Mononuclear cell (primary cell): ENCODE data around the gene DLD. TPM values are rescaled to one million over a fixed set of nuclear protein-coding genes. Genes with fewer than 3 reads are reported as not detected.
"Not testable (repeated sequence)": the region's sequence is repeated elsewhere in the genome, so short reads cannot be mapped to it uniquely, and the experiment has no call there.

ENCODE experiments used
- H3K27me3 ChIP-seq: 2 replicates; pipeline ENCODE4 v1.6.0; 2011; ENCODE audit warnings: low read length, control low read depth; ENCODE audit not compliant: insufficient read depth
- H3K4me1 ChIP-seq: 2 replicates; pipeline ENCODE4 v1.5.1; 2011; ENCODE audit warnings: mild to moderate bottlenecking, low read length, control low read depth; ENCODE audit not compliant: insufficient read depth
- H3K4me3 ChIP-seq: 2 replicates; pipeline ENCODE4 v1.5.1; 2011; ENCODE audit warnings: mild to moderate bottlenecking, low read length, moderate library complexity
- H3K9me3 ChIP-seq: 2 replicates; pipeline ENCODE4 v1.5.1; 2011; ENCODE audit warnings: low read depth, mild to moderate bottlenecking, control low read depth, low read length
- total RNA-seq: library from RNA; depleted of rRNA; stranded (reverse); fragments of >200 nt; gene quantifications from one replicate; pipeline ENCODE4 v1.2.3, GENCODE V29; 2012

DLD gene
- total RNA-seq, 1 donor = 118 TPM

GRCh38 chr7:107889992-107890391 is 991 bp upstream of the DLD start:
- Histone ChIP-seq H3K9me3 (no peaks in the 10 kb centered on the region), H3K27me3 (peaks cover 3% of the 10 kb centered on the region), H3K4me3 (no peak overlapping the region), H3K4me1 (peaks cover 27% of the 10 kb centered on the region)

DNA sequence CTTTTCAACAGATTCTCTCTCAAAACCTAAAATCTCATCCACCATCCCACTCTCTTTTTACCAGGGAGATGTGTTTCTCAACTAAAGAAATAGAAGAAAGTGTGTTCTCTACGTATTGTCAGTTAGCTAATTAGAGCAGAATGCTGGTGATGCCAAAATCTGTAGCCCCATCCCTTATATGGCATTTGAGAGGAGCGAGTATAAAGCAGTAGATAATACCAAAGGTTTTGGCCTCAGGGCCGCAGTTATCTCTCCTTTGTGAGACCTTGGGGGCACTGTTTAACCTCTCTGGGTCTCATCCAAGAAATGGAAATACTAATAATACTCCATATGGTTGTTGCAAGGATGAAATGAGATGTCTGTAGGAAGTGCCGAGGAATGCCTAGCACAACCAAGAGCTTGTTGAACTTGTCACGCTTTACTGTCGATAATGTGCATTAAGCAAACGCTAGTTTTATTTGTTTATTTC is 456 bp upstream of the DLD start:
- Histone ChIP-seq H3K4me3 (peak overlapping the region; percentile 66), H3K4me1 (peaks cover 27% of the 10 kb centered on the region), H3K9me3 (no peaks in the 10 kb centered on the region), H3K27me3 (peaks cover under 1% of the 10 kb centered on the region)

- no peaks in the 10 kb centered on the region for H3K27me3 ChIP-seq
- peak overlapping the region; percentile 66 for H3K4me3 ChIP-seq
- H3K9me3 ChIP-seq = no peaks in the 10 kb centered on the region
- peaks cover 32% of the 10 kb centered on the region for H3K4me1 ChIP-seq
Measured at GRCh38 chr7:107891636-107892366, 818 bp downstream of the DLD start.

GRCh38 chr7:107892367-107892741 is 1.4 kb downstream of the DLD start:
- not testable (repeated sequence) for H3K27me3 ChIP-seq
- Histone ChIP-seq H3K4me3 (peak overlapping the region; percentile 66), H3K4me1 (peaks cover 32% of the 10 kb centered on the region)

DNA sequence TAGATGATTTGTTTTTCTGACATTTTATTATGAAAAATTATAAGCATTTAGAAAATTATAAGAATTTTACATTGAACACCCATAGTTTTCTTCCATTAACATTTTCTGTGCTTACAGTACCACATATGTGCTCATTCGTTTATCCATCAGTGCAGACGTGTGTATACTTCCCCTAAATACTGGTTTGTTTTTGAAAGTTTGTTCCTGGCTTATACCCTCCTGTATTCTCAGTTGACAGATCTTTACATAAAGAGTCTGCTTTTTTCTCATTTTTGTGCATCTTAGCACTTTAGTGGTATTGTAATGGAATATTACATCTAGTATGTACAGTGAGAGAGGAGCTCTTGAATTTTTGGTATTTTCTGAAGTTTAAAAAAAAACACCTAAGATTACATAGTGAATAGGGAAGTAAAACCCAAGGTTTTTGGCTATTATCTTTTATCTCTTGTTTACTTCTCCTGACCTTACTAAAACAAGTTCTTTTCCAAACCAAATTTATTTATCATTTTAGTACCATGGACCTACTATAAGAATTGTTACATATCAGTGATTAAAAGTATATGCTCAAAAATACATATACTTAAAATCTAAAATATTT is 8.1 kb downstream of the DLD start:
- Histone ChIP-seq H3K27me3 (no peaks in the 10 kb centered on the region), H3K9me3 (no peaks in the 10 kb centered on the region), H3K4me3 (no peak overlapping the region), H3K4me1 (peaks cover 10% of the 10 kb centered on the region)

More at GRCh38 chr7:107892367-107892741, 1.4 kb downstream of the DLD start:
- not testable (repeated sequence) for H3K9me3 ChIP-seq

DNA sequence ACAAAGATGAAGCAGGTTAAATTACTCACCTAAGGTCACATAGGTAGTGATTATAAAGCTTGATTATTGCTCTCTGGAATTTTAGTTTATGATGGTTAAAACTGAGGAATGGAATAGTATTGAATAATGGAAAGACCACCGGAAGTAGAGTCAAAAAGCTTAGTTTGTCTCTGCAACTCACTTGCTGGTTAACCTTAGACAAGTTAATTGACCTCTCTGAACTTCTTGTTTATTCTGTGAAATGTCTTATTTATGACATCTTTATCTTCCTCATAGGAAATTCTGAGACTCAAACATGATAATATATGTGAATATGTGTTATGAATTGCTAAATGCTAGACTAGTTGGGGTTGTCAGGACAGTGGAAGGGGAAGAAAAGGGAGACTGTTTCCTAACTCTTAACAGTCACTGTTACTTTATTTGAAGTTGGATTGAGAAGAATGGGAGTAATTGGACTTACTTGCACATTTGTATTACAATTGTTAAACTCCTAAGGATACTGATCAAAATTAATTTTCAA is 9.6 kb downstream of the DLD start:
- Histone ChIP-seq H3K4me1 (peaks cover 10% of the 10 kb centered on the region), H3K9me3 (no peaks in the 10 kb centered on the region), H3K27me3 (no peaks in the 10 kb centered on the region), H3K4me3 (no peak overlapping the region)

DNA sequence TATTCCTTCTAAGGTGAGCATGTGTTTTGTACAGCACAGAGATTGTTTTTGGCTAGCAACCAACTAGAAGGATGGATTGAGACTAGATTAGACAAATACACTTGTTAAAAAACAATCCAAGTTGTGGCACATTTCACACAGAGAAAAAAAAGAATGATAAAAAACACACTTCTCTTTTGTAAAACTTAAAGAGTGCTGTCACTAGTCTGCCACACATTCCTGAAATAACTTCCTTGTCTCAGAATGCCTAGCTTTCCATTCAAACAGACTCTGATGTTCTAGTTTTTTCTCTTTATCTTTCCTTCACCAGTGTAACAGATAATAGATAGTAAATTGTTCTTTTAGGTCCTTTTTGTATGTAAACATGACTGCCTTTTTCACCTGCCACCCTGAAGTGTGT is 11.4 kb downstream of the DLD start:
- H3K27me3 ChIP-seq = no peaks in the 10 kb centered on the region
- H3K9me3 ChIP-seq = no peaks in the 10 kb centered on the region
- peaks cover 15% of the 10 kb centered on the region for H3K4me1 ChIP-seq
- H3K4me3 ChIP-seq = no peak overlapping the region

DNA sequence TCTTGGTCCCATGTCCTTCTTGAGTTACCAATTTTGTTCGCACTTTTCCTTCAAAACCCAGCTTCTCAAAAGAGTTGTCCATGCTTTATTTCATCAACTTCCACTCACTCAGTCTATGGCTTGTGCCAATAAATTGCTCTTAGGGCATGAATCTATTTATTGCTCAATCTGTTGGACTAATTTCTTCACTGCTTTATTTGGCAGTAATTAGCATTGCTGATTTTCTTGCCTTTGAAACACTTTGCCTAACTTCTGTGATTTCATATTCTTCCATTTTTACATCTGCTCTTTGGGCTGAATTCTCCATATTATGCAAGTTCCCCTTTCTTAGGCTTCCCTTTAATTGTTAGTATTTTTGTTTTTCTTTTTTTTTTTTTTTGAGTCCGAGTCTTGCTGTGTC is 16.8 kb downstream of the DLD start:
- Histone ChIP-seq H3K27me3 (no peaks in the 10 kb centered on the region), H3K4me1 (peaks cover 15% of the 10 kb centered on the region), H3K9me3 (no peaks in the 10 kb centered on the region), H3K4me3 (no peak overlapping the region)

- H3K9me3 ChIP-seq = no peaks in the 10 kb centered on the region
- peaks cover 19% of the 10 kb centered on the region for H3K4me1 ChIP-seq
- no peak overlapping the region for H3K4me3 ChIP-seq
- no peaks in the 10 kb centered on the region for H3K27me3 ChIP-seq
Measured at GRCh38 chr7:107909445-107909844, 18.5 kb downstream of the DLD start.

DNA sequence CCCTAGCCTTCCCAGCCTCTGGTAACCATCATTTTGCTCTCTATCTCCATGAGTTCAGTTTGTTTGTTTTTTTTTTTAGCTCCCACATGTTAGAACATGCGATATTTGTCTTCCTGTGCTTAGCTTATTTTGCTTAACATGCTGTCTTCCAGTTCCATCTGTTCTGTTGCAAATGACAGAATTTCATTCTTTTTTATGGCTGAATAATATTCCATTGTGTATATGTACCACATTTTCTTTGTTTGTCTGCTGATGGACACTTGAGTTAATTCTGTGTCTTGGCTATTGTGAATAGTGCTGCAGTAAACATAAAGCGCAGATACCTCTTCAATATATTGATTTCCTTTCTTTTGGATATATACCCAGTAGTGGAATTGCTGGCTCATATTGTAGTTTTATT is 21.0 kb downstream of the DLD start:
- no peaks in the 10 kb centered on the region for H3K9me3 ChIP-seq

GRCh38 chr7:107913851-107914250 is 22.9 kb downstream of the DLD start:
- Histone ChIP-seq H3K9me3 (no peaks in the 10 kb centered on the region), H3K27me3 (no peaks in the 10 kb centered on the region), H3K4me1 (peaks cover 8% of the 10 kb centered on the region), H3K4me3 (no peak overlapping the region)

More for the DNA sequence above, 21.0 kb downstream of the DLD start:
- H3K27me3 ChIP-seq = no peaks in the 10 kb centered on the region
- no peak overlapping the region for H3K4me3 ChIP-seq
- peaks cover 16% of the 10 kb centered on the region for H3K4me1 ChIP-seq

DNA sequence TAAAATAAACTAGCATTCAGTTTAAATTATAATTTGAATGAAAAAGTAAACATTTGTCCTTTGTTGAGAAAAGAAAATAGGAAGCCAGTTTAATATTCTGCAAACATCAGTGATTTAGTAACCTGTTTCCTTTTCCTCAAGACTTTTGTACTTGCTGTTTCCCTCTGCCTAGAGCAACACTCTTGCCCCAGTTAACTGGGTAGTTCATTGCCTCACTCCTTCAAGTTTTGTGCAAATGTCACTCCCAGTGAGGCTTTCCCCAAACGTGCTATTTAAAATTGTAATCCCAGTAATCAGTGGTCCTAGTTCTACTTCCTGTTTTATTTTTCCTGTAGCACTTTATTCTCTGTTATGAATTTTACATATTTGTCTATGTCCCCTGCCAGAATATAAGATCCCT is 23.8 kb downstream of the DLD start:
- Histone ChIP-seq H3K4me1 (peaks cover 8% of the 10 kb centered on the region), H3K4me3 (no peak overlapping the region), H3K9me3 (no peaks in the 10 kb centered on the region), H3K27me3 (no peaks in the 10 kb centered on the region)

DNA sequence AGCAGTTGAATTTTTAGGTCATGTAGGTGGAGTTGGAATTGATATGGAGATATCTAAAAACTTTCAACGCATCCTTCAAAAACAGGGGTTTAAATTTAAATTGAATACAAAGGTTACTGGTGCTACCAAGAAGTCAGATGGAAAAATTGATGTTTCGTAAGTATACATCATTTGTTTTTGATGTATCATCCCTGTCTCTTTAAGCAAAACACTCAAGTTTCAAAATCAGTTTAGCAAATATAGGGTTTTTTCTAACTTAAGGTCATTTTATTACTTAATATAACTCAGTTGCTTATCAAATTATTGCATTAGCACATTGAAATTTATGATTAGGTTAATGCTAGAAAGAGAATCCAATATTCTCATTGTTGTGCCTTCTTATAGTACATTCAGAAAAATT is 24.6 kb downstream of the DLD start:
- Histone ChIP-seq H3K4me3 (no peak overlapping the region), H3K9me3 (no peaks in the 10 kb centered on the region), H3K4me1 (peaks cover 8% of the 10 kb centered on the region), H3K27me3 (no peaks in the 10 kb centered on the region)

DNA sequence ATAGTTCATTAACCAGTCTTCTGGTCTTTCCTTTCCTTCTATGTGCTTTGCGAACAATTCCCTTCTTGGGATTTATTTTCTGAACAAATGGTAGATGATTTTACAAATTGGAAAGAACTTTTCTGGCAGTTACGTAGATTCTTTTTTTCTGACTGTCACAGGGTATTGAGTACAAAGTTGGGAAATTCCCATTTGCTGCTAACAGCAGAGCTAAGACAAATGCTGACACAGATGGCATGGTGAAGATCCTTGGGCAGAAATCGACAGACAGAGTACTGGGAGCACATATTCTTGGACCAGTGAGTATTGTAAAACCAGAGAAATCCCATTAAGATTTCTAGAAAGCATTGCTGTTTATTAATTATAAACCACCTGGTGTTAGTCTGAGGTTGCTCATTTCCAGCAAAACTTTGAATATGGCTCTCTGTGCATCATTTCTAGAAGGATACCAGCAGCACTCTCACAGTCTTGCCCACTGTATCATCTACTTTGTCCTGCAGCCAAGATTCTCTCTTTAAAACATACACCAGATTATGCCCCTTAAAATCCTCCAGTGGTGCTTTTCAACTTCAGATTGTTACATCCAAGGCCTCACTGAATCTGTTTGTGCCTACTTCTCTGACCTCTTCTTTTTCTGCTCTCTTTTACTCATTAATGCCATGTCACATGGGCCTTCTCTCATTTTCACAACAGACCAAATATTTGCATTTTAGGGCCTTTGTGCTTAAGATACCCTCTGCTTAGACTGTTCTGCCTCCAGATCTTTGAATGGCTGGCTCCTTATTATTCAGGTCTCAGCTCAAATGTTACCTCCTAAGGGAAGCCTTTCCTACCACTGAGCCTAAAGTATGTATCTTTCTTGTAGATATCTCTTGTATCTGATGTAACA is 27.0 kb downstream of the DLD start:
- no peaks in the 10 kb centered on the region for H3K9me3 ChIP-seq
- H3K27me3 ChIP-seq = no peaks in the 10 kb centered on the region
- H3K4me1 ChIP-seq = peaks cover 8% of the 10 kb centered on the region
- no peak overlapping the region for H3K4me3 ChIP-seq

GRCh38 chr7:107918948-107919347 is 28.0 kb downstream of the DLD start:
- no peaks in the 10 kb centered on the region for H3K9me3 ChIP-seq
- H3K4me1 ChIP-seq = peaks cover 3% of the 10 kb centered on the region
- H3K27me3 ChIP-seq = no peaks in the 10 kb centered on the region
- H3K4me3 ChIP-seq = no peak overlapping the region
